Transverse colon (tissue), 4 donors: ENCODE measurements around the gene KRTAP12-3. TPM values are rescaled to one million over a fixed set of nuclear protein-coding genes. Genes with fewer than 3 reads are reported as not detected.

Experiments
- DNase-seq: peaks from one replicate; pipeline ENCODE4 v3.0.0-alpha.2; 2019
- H3K27ac ChIP-seq, 4 donors: fragments of 200-600 bp; sonication (generic); 2 replicates each; pipeline ENCODE4 v1.5.1; 2016 to 2018; ENCODE audit warnings: inconsistent platforms in 4 of 4
- H3K27me3 ChIP-seq: fragments of 200-600 bp; sonication (generic); 2 replicates; pipeline ENCODE4 v1.5.1; 2017; ENCODE audit warnings: inconsistent platforms
- H3K36me3 ChIP-seq, 4 donors: fragments of 200-600 bp; sonication (generic); 2 replicates each; pipeline ENCODE4 v1.5.1; 2017 to 2019; ENCODE audit warnings: inconsistent platforms in 4 of 4
- H3K4me1 ChIP-seq, 4 donors: fragments of 200-600 bp; sonication (generic); 2 replicates each; pipeline ENCODE4 v1.5.1; 2017 to 2020; ENCODE audit warnings: inconsistent platforms in 4 of 4
- H3K4me3 ChIP-seq, 4 donors: fragments of 200-600 bp; sonication (generic); 1 replicate in 1 of 4; 2 replicates in 3 of 4; pipeline versions ENCODE4 v1.5.1 to v1.6.1; 2017 to 2019; ENCODE audit warnings: inconsistent platforms in 4 of 4
- H3K9me3 ChIP-seq, 2 donors: fragments of 200-600 bp; sonication (generic); 2 replicates each; pipeline ENCODE4 v1.5.1; 2017 to 2019; ENCODE audit warnings: inconsistent platforms in 2 of 2
- EP300 ChIP-seq: sonication (generic); formaldehyde crosslinking; IDR thresholded peaks from one replicate; pipeline ENCODE4 v1.6.1; 2017; ENCODE audit warnings: antibody characterized with exemption, low read depth
- POLR2A ChIP-seq: fragments of 450-650 bp; IDR thresholded peaks from one replicate; pipeline ENCODE4 v1.6.1; 2016; ENCODE audit warnings: antibody characterized with exemption, mild to moderate bottlenecking, moderate library complexity
- POLR2AphosphoS5 ChIP-seq, 3 donors: sonication (generic); formaldehyde crosslinking; IDR thresholded peaks; one replicate each; pipeline ENCODE4 v1.6.1; 2016; ENCODE audit warnings: antibody characterized with exemption in 3 of 3
- WGBS, 2 donors: methylation state at CpG; one replicate each; pipeline ENCODE4 v1.1.5; 2018; ENCODE audit warnings: low coverage in 1 of 2; 5-methylcytosine and 5-hydroxymethylcytosine counted together
- in situ Hi-C, 4 donors: fragments of 200-750 bp; cut with MboI; loops; one replicate each; pipeline versions ENCODE4 v1.15.0 to v1.15.1; 2017; ENCODE audit warnings: low sequenced_read_pairs in 3 of 4, low pct_ligation_motif_present in 1 of 4, low pct_unique_long_range_greater_than_20kb in 1 of 4
- intact Hi-C: fragments of 100-400 bp; cut with DNase I; formaldehyde crosslinking; loops from one replicate; pipeline ENCODE4 v1.15.1; 2023; ENCODE audit warnings: low total_unique reads
- total RNA-seq, 4 donors: library from RNA; depleted of rRNA; stranded (reverse); fragments of >200 nt; gene quantifications; one replicate each; pipeline ENCODE4 v1.1.0, GENCODE V29; 2016
- TF ChIP-seq, protein P1 (sequence below), 5 experiments: fragments of 200-600 bp in 3 of 5; fragments of 450-650 bp in 2 of 5; sonication (generic) in 3 of 5; IDR thresholded peaks; 1 replicate in 2 of 5; 2 replicates in 3 of 5; pipeline ENCODE4 v1.5.1; 2016 to 2017; ENCODE audit warnings: antibody characterized with exemption in 5 of 5, inconsistent platforms in 3 of 5, mild to moderate bottlenecking in 2 of 5, moderate library complexity in 1 of 5

The KRTAP12-3 gene
- total RNA-seq, 4 donors from 2014 or later, result not detected

DNA sequence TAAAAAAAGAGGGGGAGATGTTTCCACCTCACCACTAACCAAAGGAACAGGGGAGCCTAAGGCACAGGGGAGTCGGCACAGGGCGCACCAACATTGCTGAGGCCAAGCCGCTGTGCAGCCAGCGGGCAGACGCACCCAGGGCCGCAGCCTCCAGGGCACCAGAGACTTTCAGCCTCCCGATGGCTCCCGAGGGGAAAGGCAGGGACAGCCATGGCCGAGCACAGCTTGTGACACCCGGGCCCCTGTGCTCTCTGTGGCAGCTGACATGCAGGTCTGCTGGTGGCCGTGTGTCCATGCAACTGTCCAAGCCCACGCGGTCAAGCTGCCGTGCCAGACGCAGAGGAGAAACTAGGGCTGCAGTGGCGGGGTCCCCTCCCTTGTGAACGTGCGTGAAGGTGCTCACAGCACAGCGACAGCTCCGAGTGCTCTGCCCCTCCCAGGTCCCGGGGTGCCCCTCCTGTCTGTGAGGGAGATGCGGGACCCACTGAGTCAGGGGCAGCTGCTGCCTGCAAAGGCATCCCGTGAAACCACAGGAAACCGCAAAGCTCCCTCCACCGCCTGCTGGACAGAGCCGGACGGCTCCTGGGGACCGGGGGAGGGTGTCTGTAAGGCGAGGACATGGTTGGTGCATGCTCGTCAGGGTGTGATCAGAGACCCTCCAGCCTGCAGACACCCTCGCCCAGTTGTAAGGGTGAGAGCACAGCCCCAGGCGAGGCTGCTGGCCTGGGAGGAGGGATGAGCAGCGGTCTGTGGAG lies 9.0 kb upstream of the KRTAP12-3 start:
- H3K4me3 ChIP-seq, result no peak overlapping the region
- H3K27ac ChIP-seq, result no peak overlapping the region
- in situ Hi-C loops, result no loop called here
- peaks cover 0 to 4% of the 10 kb centered on the region in 2 donors for H3K9me3 ChIP-seq
- H3K4me1 ChIP-seq, result no peaks in the 10 kb centered on the region
- WGBS, 2 donors, result 75% methylated on average over 27 of the region's 33 CpGs; no CpG with 5 or more reads in 1 of the 2 donors
- no peak for DNase-seq
- H3K27me3 ChIP-seq, result peaks cover 7% of the 10 kb centered on the region
- TF ChIP-seq EP300 (no peak), POLR2A (no peak), POLR2AphosphoS5 (IDR thresholded peaks at IDR 0.05) (no peak)
- TF ChIP-seq, protein P1, sequence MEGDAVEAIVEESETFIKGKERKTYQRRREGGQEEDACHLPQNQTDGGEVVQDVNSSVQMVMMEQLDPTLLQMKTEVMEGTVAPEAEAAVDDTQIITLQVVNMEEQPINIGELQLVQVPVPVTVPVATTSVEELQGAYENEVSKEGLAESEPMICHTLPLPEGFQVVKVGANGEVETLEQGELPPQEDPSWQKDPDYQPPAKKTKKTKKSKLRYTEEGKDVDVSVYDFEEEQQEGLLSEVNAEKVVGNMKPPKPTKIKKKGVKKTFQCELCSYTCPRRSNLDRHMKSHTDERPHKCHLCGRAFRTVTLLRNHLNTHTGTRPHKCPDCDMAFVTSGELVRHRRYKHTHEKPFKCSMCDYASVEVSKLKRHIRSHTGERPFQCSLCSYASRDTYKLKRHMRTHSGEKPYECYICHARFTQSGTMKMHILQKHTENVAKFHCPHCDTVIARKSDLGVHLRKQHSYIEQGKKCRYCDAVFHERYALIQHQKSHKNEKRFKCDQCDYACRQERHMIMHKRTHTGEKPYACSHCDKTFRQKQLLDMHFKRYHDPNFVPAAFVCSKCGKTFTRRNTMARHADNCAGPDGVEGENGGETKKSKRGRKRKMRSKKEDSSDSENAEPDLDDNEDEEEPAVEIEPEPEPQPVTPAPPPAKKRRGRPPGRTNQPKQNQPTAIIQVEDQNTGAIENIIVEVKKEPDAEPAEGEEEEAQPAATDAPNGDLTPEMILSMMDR (IDR thresholded peaks at IDR 0.05), result no peak
- H3K36me3 ChIP-seq, result no peaks in the 10 kb centered on the region
- intact Hi-C loops, result no loop called here

DNA sequence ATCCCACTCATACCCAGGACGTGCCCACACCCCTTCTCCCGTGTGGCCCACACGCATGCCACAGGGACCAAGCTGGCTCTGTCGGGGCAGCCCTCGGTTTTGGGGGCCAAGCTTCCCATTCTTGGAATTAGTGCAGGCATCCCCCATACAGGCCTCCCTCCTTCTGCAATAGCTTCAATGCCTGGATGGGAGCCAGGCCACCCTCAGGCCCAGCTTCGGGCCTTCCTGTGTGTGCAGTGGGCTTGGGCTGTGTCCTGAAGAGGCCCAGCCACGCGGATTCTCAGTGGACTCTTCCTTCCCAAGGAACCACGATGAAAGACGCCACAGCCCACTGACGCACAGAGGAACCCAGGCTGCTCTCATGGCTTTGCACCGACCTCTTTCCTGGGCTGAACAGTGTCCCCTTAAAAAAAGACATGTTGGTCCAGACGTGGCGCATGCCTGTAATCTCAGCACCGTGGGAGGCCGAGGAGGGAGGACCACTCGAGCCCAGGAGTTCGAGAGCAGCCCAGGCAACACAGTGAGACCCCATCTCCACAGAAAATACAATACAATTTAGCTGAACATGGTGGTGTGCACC lies 8.1 kb upstream of the KRTAP12-3 start:
- Histone ChIP-seq H3K9me3 (peaks cover 0 to 4% of the 10 kb centered on the region in 2 donors), H3K27me3 (peaks cover 7% of the 10 kb centered on the region), H3K27ac (no peak overlapping the region), H3K36me3 (no peaks in the 10 kb centered on the region), H3K4me3 (no peak overlapping the region), H3K4me1 (no peaks in the 10 kb centered on the region)
- WGBS, 2 donors, result 60 to 81% methylated on average over 1 to 18 of the region's 18 CpGs
- no peak for TF ChIP-seq POLR2AphosphoS5 (IDR thresholded peaks at IDR 0.05)
- no peak for TF ChIP-seq POLR2A
- TF ChIP-seq, protein P1 (IDR thresholded peaks at IDR 0.05), result no peak
- no peak for TF ChIP-seq EP300
- DNase-seq, result no peak
- in situ Hi-C loops (no loop called here), intact Hi-C loops (no loop called here)

DNA sequence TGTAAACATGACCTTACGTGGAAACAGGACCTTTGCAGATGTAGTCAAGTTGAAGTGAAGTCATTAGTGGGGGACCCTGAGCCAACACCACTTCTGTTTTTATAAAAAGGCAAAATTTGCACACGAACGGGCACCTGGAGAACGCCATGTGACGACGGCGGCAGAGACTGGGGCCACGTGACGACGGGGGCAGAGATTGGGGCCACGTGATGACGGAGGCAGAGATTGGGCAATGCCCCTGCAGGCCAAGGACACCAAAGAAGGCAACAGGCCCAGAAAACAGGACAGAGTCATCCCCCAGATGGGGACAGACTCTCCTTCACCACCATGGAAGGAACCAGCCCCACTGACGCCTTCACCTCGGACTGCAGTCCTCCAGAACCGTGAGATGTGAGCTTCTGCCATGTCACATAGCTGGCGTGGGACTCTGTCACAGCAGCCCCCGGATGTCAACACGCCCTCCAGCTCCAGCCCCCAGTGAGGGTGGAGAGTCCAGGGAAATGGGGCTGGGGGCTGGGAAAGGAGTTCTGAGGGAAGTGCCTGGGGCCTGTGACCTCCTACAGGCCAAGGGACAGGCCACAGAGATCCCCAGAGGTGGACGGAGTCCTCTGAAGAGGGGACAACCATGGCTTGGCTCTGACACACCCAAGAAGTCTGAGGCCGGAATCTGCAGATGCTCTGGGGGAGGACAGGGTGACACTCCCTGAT lies 7.3 kb upstream of the KRTAP12-3 start:
- Histone ChIP-seq H3K36me3 (no peaks in the 10 kb centered on the region), H3K27ac (no peak overlapping the region), H3K4me3 (no peak overlapping the region), H3K4me1 (no peaks in the 10 kb centered on the region), H3K27me3 (peaks cover 7% of the 10 kb centered on the region), H3K9me3 (no peaks in the 10 kb centered on the region)
- DNase-seq, result no peak
- 67 to 92% methylated on average over 1 to 20 of the region's 20 CpGs for WGBS, 2 donors
- in situ Hi-C loops, result no loop called here
- TF ChIP-seq, protein P1 (IDR thresholded peaks at IDR 0.05), result no peak
- no peak for TF ChIP-seq EP300
- TF ChIP-seq POLR2AphosphoS5 (IDR thresholded peaks at IDR 0.05), result no peak
- no peak for TF ChIP-seq POLR2A
- intact Hi-C loops, result no loop called here

DNA sequence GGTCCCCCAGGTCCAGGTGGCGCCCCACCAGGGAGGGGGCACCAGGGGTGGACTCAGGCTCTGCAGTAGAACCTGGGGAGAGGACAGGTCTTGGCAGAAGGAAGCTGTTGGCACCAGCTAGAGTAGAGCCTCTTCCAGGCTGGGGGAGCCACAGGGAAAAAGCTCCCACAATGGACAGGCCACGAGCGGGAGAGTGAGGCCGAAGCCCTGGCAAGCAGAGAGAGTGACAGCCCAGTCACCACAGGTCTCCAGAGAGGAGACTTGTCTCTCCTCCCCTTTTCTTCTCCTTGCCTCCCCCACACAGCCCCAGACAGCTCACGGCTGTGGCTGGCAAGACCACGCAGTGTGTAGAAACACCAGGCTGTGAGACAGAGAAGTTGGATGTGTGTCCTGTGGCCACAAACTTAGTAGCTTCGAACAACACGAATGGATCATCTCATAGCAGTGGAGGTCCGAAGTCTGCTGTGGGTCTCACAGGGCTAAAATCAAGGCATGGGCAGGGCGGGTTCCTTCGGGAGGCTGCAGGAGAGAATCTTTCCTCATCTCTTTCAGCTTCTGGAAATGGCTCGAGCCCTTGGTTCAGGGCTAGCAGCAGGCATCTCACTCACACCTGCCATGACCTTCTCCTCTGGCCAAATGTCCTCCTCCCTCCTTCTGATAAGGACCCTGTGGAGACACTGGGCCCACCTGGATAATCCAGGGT lies 6.6 kb upstream of the KRTAP12-3 start:
- Histone ChIP-seq H3K27me3 (peaks cover 7% of the 10 kb centered on the region), H3K27ac (no peak overlapping the region), H3K9me3 (no peaks in the 10 kb centered on the region), H3K36me3 (no peaks in the 10 kb centered on the region), H3K4me3 (no peak overlapping the region), H3K4me1 (no peaks in the 10 kb centered on the region)
- in situ Hi-C loops, result no loop called here
- 87% methylated on average over 12 of the region's 12 CpGs; no CpG with 5 or more reads in 1 of the 2 donors for WGBS, 2 donors
- no peak for DNase-seq
- no peak for TF ChIP-seq EP300
- TF ChIP-seq POLR2AphosphoS5 (IDR thresholded peaks at IDR 0.05), result no peak
- TF ChIP-seq, protein P1 (IDR thresholded peaks at IDR 0.05), result no peak
- TF ChIP-seq POLR2A, result no peak
- intact Hi-C loops, result no loop called here
